ENCODE data around the gene HMSD. TPM values are rescaled to one million over a fixed set of nuclear protein-coding genes. Genes with fewer than 3 reads are reported as not detected.

The HMSD gene
- total and polyA plus RNA-seq, 2 of the 13 experiments (the other 11 are each of a cell fraction or from before 2014, with no cell fraction given), result not detected

DNA sequence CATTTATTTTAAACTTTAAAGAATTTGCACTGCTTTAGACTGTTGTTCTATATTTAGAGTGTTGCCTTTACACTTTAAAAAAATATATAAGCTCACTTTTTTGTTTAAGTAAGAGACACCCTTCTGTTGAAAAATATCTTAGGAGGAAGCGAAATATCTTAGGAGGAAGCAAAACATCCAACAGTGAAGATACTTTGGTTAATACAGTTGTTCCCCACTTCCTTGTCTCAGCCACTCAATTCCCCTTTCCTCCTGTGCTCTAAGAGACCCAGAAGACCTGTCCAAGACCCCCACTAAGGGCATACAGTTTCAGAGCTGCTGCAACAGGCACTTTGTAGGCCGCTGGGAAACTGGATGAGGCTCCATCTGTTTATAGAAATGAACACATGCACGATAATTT lies 26.5 kb downstream of the HMSD start:
- no peaks in the 10 kb centered on the region for H3K9me3 ChIP-seq (ENCODE audit: low read length)
- no TSS peak for BruUV-seq (replicated peaks)
- H2AFZ ChIP-seq (ENCODE audit: low read length), result no peak overlapping the region
- no peak for FAIRE-seq
- no peaks in the 10 kb centered on the region for H3K79me2 ChIP-seq (ENCODE audit: insufficient read depth, low read length)
- ChIA-PET POLR2A (no interaction called here), CTCF (ENCODE audit: low intra/inter-chr PET ratio, low total read pairs) (interaction anchor here (0.8 kb wide), 1 partner anchor 11 kb away, joined by 3 read pairs; no protein-coding TSS in a partner anchor)
- H3K27me3 ChIP-seq (ENCODE audit: control insufficient read depth in 1 of 2, insufficient read depth in 2 of 2, low read length in 2 of 2), result no peaks in the 10 kb centered on the region
- ATAC-seq, result no peak
- no peak overlapping the region for H3K4me3 ChIP-seq (replicated peaks in 1 of 3; ENCODE audit: insufficient read depth in 1 of 3, low read depth in 2 of 3, low read length in 3 of 3)
- H3K27ac ChIP-seq (ENCODE audit: extremely low read length, insufficient read depth, low read length), result no peak overlapping the region
- WGBS (ENCODE audit: low lambda C conversion rate), result 32% methylated on average over 3 of the region's 3 CpGs
- in situ Hi-C loops (cut with HindIII; ENCODE audit: extremely low pct_ligation_motif_present, low pct_unique_long_range_greater_than_20kb), result loop anchor here (10.0 kb wide), 1 partner anchor 81 kb away; no protein-coding TSS in a partner anchor
- intact Hi-C loops (cut with micrococcal nuclease; ENCODE audit: unreplicated experiment), result loop anchor here (1.0 kb wide), 2 partner anchors 12 to 84 kb away; no protein-coding TSS in a partner anchor
- DNase-seq (ENCODE audit: low spot score), result no peak
- H4K20me1 ChIP-seq (ENCODE audit: insufficient read depth, low read length), result no peaks in the 10 kb centered on the region
- H3K9ac ChIP-seq (ENCODE audit: insufficient read depth, low read depth, low read length), result no peak overlapping the region
- H3K4me1 ChIP-seq (ENCODE audit: insufficient read depth, low read length), result peaks cover 4% of the 10 kb centered on the region; the same call in 1 of the 2 replicates
- no peak overlapping the region for H3K4me2 ChIP-seq (ENCODE audit: low read depth, low read length)
- no peaks in the 10 kb centered on the region for H3K36me3 ChIP-seq (replicated peaks in 1 of 2; ENCODE audit: control insufficient read depth in 1 of 2, insufficient read depth in 2 of 2, low read length in 2 of 2)
- TF ChIP-seq TSC22D2 (CRISPR knock-in tag; IDR thresholded peaks at IDR 0.05; ENCODE audit: borderline replicate concordance), result no peak
- TF ChIP-seq MIER3 (CRISPR knock-in tag; IDR thresholded peaks at IDR 0.05; ENCODE audit: borderline replicate concordance), result no peak
- no peak for TF ChIP-seq GRHL1 (CRISPR knock-in tag; conservative IDR thresholded peaks at IDR 0.05)
- TF ChIP-seq ZSCAN30 (CRISPR knock-in tag; IDR thresholded peaks at IDR 0.05), result no peak
- no peak for TF ChIP-seq NAIF1 (CRISPR knock-in tag; IDR thresholded peaks at IDR 0.05; ENCODE audit: borderline replicate concordance)
- TF ChIP-seq ZNF484 (CRISPR knock-in tag; IDR thresholded peaks at IDR 0.05; ENCODE audit: borderline replicate concordance, low read depth), result no peak
- TF ChIP-seq ZBTB21 (CRISPR knock-in tag; IDR thresholded peaks at IDR 0.05), result no peak
- no peak for TF ChIP-seq ZNF709 (CRISPR knock-in tag; IDR thresholded peaks at IDR 0.05)
- TF ChIP-seq HNRNPUL1 (IDR thresholded peaks at IDR 0.05; ENCODE audit: low read depth, low read length), result no peak
- no peak for TF ChIP-seq HNF1B (CRISPR knock-in tag; IDR thresholded peaks at IDR 0.05)
- TF ChIP-seq, protein P1, sequence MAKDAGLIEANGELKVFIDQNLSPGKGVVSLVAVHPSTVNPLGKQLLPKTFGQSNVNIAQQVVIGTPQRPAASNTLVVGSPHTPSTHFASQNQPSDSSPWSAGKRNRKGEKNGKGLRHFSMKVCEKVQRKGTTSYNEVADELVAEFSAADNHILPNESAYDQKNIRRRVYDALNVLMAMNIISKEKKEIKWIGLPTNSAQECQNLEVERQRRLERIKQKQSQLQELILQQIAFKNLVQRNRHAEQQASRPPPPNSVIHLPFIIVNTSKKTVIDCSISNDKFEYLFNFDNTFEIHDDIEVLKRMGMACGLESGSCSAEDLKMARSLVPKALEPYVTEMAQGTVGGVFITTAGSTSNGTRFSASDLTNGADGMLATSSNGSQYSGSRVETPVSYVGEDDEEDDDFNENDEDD (CRISPR knock-in tag; IDR thresholded peaks at IDR 0.05; ENCODE audit: borderline replicate concordance), result no peak
- no peak for TF ChIP-seq ZNF816 (CRISPR knock-in tag; IDR thresholded peaks at IDR 0.05; ENCODE audit: borderline replicate concordance)
- no peak for TF ChIP-seq HMG20A (CRISPR knock-in tag; IDR thresholded peaks at IDR 0.05; ENCODE audit: borderline replicate concordance)
- TF ChIP-seq SMAD9 (CRISPR knock-in tag; IDR thresholded peaks at IDR 0.05), result no peak
- TF ChIP-seq ZNF614 (CRISPR knock-in tag; IDR thresholded peaks at IDR 0.05; ENCODE audit: borderline replicate concordance), result no peak
- TF ChIP-seq, protein P2, sequence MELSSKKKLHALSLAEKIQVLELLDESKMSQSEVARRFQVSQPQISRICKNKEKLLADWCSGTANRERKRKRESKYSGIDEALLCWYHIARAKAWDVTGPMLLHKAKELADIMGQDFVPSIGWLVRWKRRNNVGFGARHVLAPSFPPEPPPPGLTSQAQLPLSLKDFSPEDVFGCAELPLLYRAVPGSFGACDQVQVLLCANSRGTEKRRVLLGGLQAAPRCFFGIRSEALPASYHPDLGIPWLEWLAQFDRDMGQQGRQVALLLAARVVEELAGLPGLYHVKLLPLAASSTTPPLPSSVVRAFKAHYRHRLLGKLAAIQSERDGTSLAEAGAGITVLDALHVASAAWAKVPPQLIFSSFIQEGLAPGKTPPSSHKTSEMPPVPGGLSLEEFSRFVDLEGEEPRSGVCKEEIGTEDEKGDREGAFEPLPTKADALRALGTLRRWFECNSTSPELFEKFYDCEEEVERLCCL (CRISPR knock-in tag; IDR thresholded peaks at IDR 0.05; ENCODE audit: borderline replicate concordance), result no peak
